ENCODE data around the gene OR56A5.

DNA sequence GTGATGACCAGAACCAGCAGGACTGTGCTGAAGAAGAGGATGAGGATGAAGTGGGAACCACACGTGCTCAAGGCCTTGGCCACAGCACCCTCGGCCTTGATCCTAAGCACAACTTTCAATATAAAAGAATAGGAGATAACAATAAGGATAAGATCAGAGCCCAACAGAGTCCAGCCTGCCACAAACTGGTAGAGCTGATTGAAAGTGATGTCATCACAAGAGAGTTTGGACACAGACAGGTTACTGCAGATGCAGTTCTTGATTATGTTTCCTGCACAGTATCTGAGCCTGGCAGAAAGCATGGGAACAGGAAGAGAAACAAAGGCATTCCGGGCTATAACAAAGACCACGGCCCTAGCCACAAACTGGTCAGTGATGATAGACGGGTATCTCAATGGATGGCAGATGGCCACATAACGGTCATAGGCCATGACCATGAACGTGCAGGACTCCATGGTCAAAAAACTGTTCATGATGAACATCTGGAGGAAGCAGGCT, 34.0 kb upstream of the OR56A5 start:
- TF ChIP-seq, protein P1, sequence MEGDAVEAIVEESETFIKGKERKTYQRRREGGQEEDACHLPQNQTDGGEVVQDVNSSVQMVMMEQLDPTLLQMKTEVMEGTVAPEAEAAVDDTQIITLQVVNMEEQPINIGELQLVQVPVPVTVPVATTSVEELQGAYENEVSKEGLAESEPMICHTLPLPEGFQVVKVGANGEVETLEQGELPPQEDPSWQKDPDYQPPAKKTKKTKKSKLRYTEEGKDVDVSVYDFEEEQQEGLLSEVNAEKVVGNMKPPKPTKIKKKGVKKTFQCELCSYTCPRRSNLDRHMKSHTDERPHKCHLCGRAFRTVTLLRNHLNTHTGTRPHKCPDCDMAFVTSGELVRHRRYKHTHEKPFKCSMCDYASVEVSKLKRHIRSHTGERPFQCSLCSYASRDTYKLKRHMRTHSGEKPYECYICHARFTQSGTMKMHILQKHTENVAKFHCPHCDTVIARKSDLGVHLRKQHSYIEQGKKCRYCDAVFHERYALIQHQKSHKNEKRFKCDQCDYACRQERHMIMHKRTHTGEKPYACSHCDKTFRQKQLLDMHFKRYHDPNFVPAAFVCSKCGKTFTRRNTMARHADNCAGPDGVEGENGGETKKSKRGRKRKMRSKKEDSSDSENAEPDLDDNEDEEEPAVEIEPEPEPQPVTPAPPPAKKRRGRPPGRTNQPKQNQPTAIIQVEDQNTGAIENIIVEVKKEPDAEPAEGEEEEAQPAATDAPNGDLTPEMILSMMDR (IDR thresholded peaks at IDR 0.05) = no peak
- no peak for TF ChIP-seq POLR2AphosphoS5 (IDR thresholded peaks at IDR 0.05)
- TF ChIP-seq EP300 (IDR thresholded peaks at IDR 0.05) = no peak
- no peak for TF ChIP-seq POLR2A (IDR thresholded peaks at IDR 0.05)

Data from stomach (tissue), 4 donors.